Right renal pelvis (tissue), 4 donors: ENCODE data around the gene USP40. TPM values are rescaled to one million over a fixed set of nuclear protein-coding genes. Genes with fewer than 3 reads are reported as not detected.

Source experiments
- DNase-seq, 4 donors: peaks; one replicate each; pipeline ENCODE4 v3.0.0-alpha.2; 2013; ENCODE audit warnings: low read depth in 4 of 4, low spot score in 3 of 4, missing footprints in 1 of 4
- polyA plus RNA-seq, 4 donors: library from polyadenylated mRNA; unstranded; fragments of 120-200 nt; gene quantifications; one replicate each; pipeline ENCODE4 v1.2.1, GENCODE V29; 2013; ENCODE audit not compliant: insufficient read length in 4 of 4

Gene USP40
- polyA plus RNA-seq, 4 donors = 42.0 to 57.0 (median 46.3) TPM

GRCh38 chr2:233449081-233449901, 117.3 kb downstream of the USP40 start:
- no peak for DNase-seq

- DNase-seq = no peak
Measured at GRCh38 chr2:233448575-233448974, 118.0 kb downstream of the USP40 start.

- DNase-seq = no peak
Measured at GRCh38 chr2:233448220-233448559, 118.4 kb downstream of the USP40 start.

- DNase-seq = no peak
Measured at GRCh38 chr2:233447506-233448219, 118.9 kb downstream of the USP40 start.

- no peak for DNase-seq
Measured at GRCh38 chr2:233446606-233447305, 119.8 kb downstream of the USP40 start.

- DNase-seq = no peak
Measured at GRCh38 chr2:233446121-233446520, 120.5 kb downstream of the USP40 start.

- DNase-seq = no peak
Measured at GRCh38 chr2:233445152-233445830, 121.3 kb downstream of the USP40 start.

- DNase-seq = no peak
Measured at GRCh38 chr2:233444501-233444900, 122.1 kb downstream of the USP40 start.

- DNase-seq = peak; percentile 28 to 54 (median 52)
Measured at GRCh38 chr2:233443511-233444183, 122.9 kb downstream of the USP40 start.

GRCh38 chr2:233442028-233442310, 124.6 kb downstream of the USP40 start:
- no peak for DNase-seq

- DNase-seq = no peak
Measured at GRCh38 chr2:233441161-233442027, 125.2 kb downstream of the USP40 start.

- no peak for DNase-seq
Measured at GRCh38 chr2:233440714-233441113, 125.9 kb downstream of the USP40 start.

- no peak for DNase-seq
Measured at GRCh38 chr2:233440314-233440713, 126.3 kb downstream of the USP40 start.

- DNase-seq = no peak
Measured at GRCh38 chr2:233439191-233439590, 127.4 kb downstream of the USP40 start.

- no peak for DNase-seq
Measured at GRCh38 chr2:233438573-233439147, 127.9 kb downstream of the USP40 start.

GRCh38 chr2:233437439-233437955, 129.1 kb downstream of the USP40 start:
- no peak for DNase-seq

GRCh38 chr2:233436691-233437438, 129.7 kb downstream of the USP40 start:
- DNase-seq = no peak

GRCh38 chr2:233436191-233436581, 130.4 kb downstream of the USP40 start:
- DNase-seq = no peak
